NCI-H345 treated with DMSO at 0.1 percent for 48 hours (cell line): ENCODE results near the gene KCTD20.
A peak's percentile ranks its signal among the peaks of the same experiment; 100 is the strongest.
"Not testable (repeated sequence)": the region's sequence is repeated elsewhere in the genome, so short reads cannot be mapped to it uniquely, and the experiment has no call there.

ENCODE experiments used
- DNase-seq: peaks from one replicate; lab custom pipeline; 2025; ENCODE audit not compliant: unreplicated experiment; lab: John Stamatoyannopoulos, UW

The KCTD20 gene

GRCh38 chr6:36443471-36444428 is 950 bp downstream of the KCTD20 start:
- DNase-seq: peak; percentile 50

DNA sequence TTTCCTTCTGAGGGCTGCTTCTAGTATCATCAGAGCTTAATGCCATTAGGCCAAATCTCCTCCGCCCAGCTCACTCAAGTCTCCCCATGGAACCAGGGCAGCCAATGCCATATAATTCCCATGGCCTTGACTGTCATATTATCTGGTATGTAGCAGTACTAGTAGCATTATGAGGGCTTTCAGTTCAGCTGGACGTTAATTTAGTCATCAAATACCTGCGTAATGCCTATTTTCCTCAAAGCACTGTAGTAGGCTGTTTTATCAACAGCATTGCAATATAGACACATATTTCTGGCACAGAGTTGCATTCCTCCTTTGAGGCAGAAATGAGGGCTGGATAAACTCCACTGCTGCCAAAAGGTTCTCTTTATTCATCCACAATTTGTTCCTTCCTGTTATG is 1.7 kb downstream of the KCTD20 start:
- DNase-seq: no peak

DNA sequence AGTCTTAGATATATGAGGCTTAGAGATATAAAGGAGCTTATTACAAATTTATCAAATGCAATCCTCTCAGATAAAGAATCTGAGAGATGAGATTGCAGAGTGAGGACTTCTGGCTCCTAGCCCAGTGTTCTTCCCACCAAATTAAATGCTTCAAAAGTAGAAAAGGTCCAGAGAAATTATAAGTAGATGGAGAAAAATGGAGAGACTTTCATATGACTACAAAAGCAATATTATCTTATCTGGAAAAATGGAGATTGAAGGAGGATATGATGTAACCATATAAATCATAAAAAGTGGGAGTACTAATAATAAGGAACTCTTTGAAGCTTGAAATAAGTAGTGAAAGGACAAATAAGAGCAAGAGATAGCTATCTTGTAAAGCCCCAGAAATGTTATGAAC is 2.8 kb downstream of the KCTD20 start:
- no peak for DNase-seq

DNA sequence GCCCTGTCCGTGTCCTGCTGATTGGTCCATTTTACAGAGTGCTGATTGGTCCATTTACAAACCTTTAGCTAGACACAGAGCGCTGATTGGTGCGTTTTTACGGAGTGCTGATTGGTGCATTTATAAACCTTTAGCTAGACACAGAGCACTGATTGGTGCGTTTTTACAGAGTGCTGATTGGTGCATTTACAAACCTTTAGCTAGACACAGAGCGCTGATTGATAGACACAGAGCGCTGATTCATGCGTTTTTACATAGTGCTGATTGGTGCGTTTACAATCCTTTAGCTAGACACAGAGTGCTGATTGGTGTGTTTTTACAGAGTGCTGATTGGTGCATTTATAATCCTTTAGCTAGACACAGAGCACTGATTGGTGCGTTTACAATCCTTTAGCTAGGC is 6.4 kb downstream of the KCTD20 start:
- DNase-seq: not testable (repeated sequence)

- not testable (repeated sequence) for DNase-seq
These were observed 10.1 kb downstream of the KCTD20 start for GRCh38 chr6:36452897-36453296.

GRCh38 chr6:36455486-36456027 is 12.8 kb downstream of the KCTD20 start:
- no peak for DNase-seq

DNA sequence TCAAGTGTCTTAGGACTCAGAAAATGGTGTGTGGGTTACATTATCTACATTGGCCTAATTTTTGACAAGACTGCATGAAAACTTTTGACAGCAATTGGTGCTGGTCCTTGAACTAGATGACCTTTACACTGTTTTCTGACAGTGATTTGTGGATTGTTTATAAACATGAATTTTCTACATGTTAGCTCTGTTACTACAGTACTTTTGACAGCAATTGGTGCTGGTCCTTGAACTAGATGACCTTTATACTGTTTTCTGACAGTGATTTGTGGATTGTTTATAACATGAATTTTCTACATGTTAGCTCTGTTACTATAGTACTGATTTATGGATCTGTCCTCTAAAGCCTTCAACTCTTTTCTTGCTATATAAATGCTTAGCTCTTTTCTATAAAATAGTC is 16.7 kb downstream of the KCTD20 start:
- no peak for DNase-seq

DNA sequence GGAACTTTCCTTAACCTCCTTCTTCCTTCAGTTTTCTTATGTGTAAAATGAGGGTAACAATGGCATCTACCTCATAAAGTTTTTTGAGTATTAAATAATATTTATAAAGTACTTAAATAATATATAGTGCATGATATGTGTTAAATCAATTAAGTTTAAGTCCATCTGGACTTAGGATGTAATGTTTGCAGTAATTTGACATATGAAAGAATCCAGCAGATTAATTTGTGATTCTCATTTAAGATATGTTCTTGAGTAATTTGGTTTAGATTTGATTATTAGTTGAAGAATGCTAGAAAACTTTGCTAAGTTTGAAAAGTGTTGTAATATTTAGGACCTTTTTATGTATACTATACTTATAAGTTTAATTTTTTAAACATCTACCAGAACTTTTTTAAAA is 18.1 kb downstream of the KCTD20 start:
- DNase-seq: no peak

- no peak for DNase-seq
These were observed 18.8 kb downstream of the KCTD20 start for GRCh38 chr6:36461646-36462045.

GRCh38 chr6:36463676-36464075 is 20.9 kb downstream of the KCTD20 start:
- no peak for DNase-seq

- DNase-seq: no peak
These were observed 21.4 kb downstream of the KCTD20 start for GRCh38 chr6:36464233-36464632.

GRCh38 chr6:36467625-36468024 is 24.8 kb downstream of the KCTD20 start:
- DNase-seq: no peak

- DNase-seq: no peak
These were observed 26.4 kb downstream of the KCTD20 start for GRCh38 chr6:36469148-36469661.

DNA sequence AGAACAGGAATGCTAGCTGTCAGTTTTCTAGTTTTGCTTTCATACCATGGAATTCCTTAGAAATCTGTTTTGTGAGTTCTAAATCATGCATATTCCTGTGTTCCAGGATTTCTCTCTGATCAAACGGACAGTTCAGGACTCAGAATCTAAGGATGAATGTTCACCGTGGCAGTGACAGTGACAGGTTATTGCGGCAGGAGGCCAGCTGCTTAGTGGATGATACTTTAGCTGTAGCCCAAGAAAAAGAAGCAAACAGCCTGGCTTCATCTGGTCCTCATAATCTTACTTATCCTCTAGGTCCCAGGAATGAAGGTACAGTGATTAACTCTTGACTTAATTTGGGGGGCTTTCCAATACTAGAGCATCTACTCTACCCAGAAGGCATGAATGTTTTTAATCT is 27.1 kb downstream of the KCTD20 start:
- DNase-seq: no peak

- DNase-seq: no peak
These were observed 35.3 kb downstream of the KCTD20 start for GRCh38 chr6:36478051-36478526.

- no peak for DNase-seq
These were observed 36.5 kb downstream of the KCTD20 start for GRCh38 chr6:36479256-36479655.

DNA sequence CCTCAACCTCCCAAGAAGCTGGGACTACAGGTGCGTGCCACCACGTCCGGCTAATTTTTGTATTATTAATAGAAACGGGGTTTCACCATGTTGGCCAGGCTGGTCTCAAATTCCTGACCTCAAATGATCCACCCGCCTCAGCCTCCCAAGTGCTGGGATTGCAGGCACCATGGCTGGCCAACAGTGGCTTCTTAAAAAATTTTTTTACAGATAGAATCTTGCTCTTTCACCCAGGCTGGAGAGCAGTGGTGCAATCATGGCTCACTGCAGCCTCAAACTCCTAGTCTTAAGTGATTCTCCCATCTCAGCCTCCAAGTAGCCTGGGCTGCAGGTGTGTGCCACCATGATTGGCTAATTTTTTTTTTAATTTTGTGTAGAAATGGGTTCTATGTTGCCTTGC is 40.5 kb downstream of the KCTD20 start:
- not testable (repeated sequence) for DNase-seq

DNA sequence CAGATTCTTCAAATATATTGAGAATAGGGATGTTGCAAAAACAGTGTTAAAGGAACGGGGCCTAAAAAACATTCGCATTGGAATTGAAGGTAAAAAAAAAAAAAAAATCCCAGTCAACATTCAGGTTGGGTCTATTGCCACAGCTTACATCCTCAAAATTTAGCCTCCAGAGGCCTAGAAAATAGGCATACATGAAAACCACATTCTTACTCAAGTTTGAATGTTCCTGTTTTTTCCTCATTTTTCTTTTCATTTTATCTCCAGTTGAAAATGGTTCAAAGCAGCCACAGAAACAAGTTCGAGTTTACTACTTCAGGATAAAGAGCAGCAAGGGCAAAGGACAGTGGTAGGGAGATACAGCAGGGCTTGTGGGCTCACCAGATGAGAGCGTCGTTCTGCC is 41.9 kb downstream of the KCTD20 start:
- no peak for DNase-seq

DNA sequence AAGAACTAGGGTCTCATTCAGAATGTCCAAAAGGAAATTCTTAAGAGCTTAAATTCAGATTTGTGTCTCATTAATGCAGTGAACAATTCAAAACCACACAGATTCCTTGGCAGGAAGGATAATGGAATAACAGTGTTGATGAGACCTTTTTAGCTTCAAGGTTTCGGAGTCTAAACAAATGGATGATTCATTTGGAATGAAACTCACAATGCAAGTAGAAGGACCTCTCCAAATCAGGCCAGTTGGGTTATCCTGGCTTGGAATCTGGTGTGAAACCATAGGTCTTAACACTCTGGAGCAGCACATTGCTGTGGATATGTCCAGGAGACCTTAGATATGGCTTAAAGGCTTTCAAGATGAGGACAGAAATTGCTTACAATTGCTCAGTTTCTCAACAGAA is 44.9 kb downstream of the KCTD20 start:
- no peak for DNase-seq

GRCh38 chr6:36488221-36488620 is 45.4 kb downstream of the KCTD20 start:
- DNase-seq: no peak

GRCh38 chr6:36489426-36489825 is 46.6 kb downstream of the KCTD20 start:
- DNase-seq: no peak

DNA sequence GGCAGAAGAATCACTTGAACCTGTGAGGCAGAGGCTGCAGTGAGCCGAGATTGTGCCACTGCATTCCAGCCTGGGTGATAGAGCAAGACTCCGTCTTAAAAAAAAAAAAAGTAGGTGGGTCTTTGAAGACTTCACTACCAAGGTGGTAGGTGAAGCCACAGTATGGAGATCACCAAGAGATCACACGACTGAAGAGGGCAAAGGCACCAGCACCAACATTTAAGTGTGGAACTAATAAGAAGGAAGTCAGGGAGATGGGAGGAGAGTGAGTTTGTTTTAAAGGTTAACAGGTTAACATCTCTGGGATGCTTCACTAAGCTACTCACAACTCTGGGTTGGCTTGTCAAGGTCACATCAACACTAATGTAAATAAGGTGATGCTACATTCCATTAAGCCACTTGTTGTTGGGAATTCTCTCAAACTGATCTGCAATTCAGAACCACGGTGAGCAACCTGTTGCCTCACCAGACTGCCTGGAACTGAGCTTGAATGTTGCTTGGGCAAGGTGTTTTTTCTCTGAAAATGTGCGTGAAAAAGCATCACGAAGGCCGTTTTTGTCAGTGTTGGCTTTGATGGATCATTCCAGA is 48.7 kb downstream of the KCTD20 start:
- DNase-seq: no peak
